HEK293 (cell line): ENCODE data around the gene AP3B2.
A peak's percentile ranks its signal among the peaks of the same experiment; 100 is the strongest.

Source experiments
- CTCF ChIA-PET: fragments of 350-600 bp; formaldehyde crosslinking; extraction: SDS; loops from one replicate; lab custom pipeline; 2021; ENCODE audit warnings: antibody characterized with exemption; lab: Yijun Ruan, JAX
- POLR2A ChIA-PET: fragments of 300-600 bp; formaldehyde crosslinking; extraction: SDS; loops from one replicate; lab custom pipeline; 2020; ENCODE audit warnings: antibody characterized with exemption, inconsistent platforms; lab: Yijun Ruan, JAX
- H3K27ac ChIP-seq: fragments of 200-500 bp; sonication (Bioruptor generic); 2 replicates; pipeline ENCODE4 v1.5.1; 2014; ENCODE audit warnings: low read depth, low read length, control low read depth, inconsistent platforms; ENCODE audit errors: extremely low read depth
- H3K36me3 ChIP-seq, 2 experiments: fragments of 200-500 bp in 1 of 2; sonication (Bioruptor generic) in 1 of 2; 1 replicate in 1 of 2; 2 replicates in 1 of 2; pipeline ENCODE4 v1.5.1; 2014 to 2017; ENCODE audit warnings: inconsistent platforms in 2 of 2, low read length in 2 of 2; ENCODE audit not compliant: control insufficient read depth in 2 of 2, insufficient read depth in 1 of 2
- H3K4me1 ChIP-seq: fragments of 200-500 bp; sonication (Bioruptor generic); 2 replicates; pipeline ENCODE4 v1.5.1; 2014; ENCODE audit warnings: mild to moderate bottlenecking, low read length, inconsistent platforms; ENCODE audit not compliant: control insufficient read depth, insufficient read depth
- H3K4me3 ChIP-seq: 2 replicates; pipeline ENCODE4 v1.5.1; 2011; ENCODE audit warnings: low read depth, mild to moderate bottlenecking, control low read depth, low read length, moderate library complexity
- H3K9me3 ChIP-seq: fragments of 200-500 bp; sonication (Bioruptor generic); 2 replicates; pipeline ENCODE4 v1.5.1; 2014; ENCODE audit warnings: low read depth, low read length, inconsistent platforms; ENCODE audit not compliant: control insufficient read depth, insufficient read depth
- EGR2 ChIP-seq: fragments of 450-650 bp; formaldehyde crosslinking; IDR thresholded peaks from 2 replicates; pipeline ENCODE4 v1.5.1; 2016; ENCODE audit warnings: low read depth, missing biosample characterization, missing genetic modification characterization
- HOXC10 ChIP-seq: sonication (generic); formaldehyde crosslinking; IDR thresholded peaks from 2 replicates; pipeline ENCODE4 v1.8.1; 2023; ENCODE audit warnings: mild to moderate bottlenecking, missing genetic modification reagents
- INSM2 ChIP-seq: fragments of 450-650 bp; formaldehyde crosslinking; IDR thresholded peaks from 2 replicates; pipeline ENCODE4 v1.5.1; 2016; ENCODE audit warnings: missing biosample characterization, missing genetic modification characterization
- KLF9 ChIP-seq: fragments of 450-650 bp; formaldehyde crosslinking; IDR thresholded peaks from 2 replicates; pipeline ENCODE4 v1.5.1; 2016; ENCODE audit warnings: missing biosample characterization, missing genetic modification characterization, low read depth
- PATZ1 ChIP-seq: fragments of 450-650 bp; formaldehyde crosslinking; IDR thresholded peaks from 2 replicates; pipeline ENCODE4 v1.5.1; 2016; ENCODE audit warnings: missing biosample characterization, missing genetic modification characterization
- SP7 ChIP-seq: fragments of 450-650 bp; formaldehyde crosslinking; IDR thresholded peaks from 2 replicates; pipeline ENCODE4 v1.5.1; 2016; ENCODE audit warnings: missing biosample characterization, missing genetic modification characterization
- TCF7L2 ChIP-seq: IDR thresholded peaks from 2 replicates; pipeline ENCODE4 v1.6.1; 2011; ENCODE audit warnings: low read depth, mild to moderate bottlenecking, inconsistent platforms, low read length, moderate library complexity, borderline replicate concordance
- ZBTB26 ChIP-seq: fragments of 450-650 bp; formaldehyde crosslinking; optimal IDR thresholded peaks from 2 replicates; pipeline ENCODE3; 2016; ENCODE audit warnings: missing biosample characterization, mild to moderate bottlenecking, missing genetic modification characterization
- ZBTB48 ChIP-seq: fragments of 450-650 bp; formaldehyde crosslinking; IDR thresholded peaks from 2 replicates; pipeline ENCODE4 v1.5.1; 2016; ENCODE audit warnings: missing biosample characterization, missing genetic modification characterization
- ZBTB7A ChIP-seq: fragments of 450-650 bp; formaldehyde crosslinking; IDR thresholded peaks from 2 replicates; pipeline ENCODE4 v1.5.1; 2016; ENCODE audit warnings: low read depth, missing biosample characterization, missing genetic modification characterization
- ZFHX2 ChIP-seq: fragments of 450-650 bp; formaldehyde crosslinking; conservative IDR thresholded peaks from 2 replicates; pipeline ENCODE4 v1.5.1; 2016; ENCODE audit warnings: missing biosample characterization, missing genetic modification characterization
- ZFP69B ChIP-seq: fragments of 450-650 bp; formaldehyde crosslinking; IDR thresholded peaks from 2 replicates; pipeline ENCODE4 v1.5.1; 2016; ENCODE audit warnings: missing biosample characterization, missing genetic modification characterization
- ZNF132 ChIP-seq: fragments of 450-650 bp; formaldehyde crosslinking; IDR thresholded peaks from 2 replicates; pipeline ENCODE4 v1.5.1; 2017; ENCODE audit warnings: missing biosample characterization, missing genetic modification characterization, borderline replicate concordance
- ZNF146 ChIP-seq: fragments of 450-650 bp; formaldehyde crosslinking; IDR thresholded peaks from 2 replicates; pipeline ENCODE4 v1.5.1; 2016; ENCODE audit warnings: missing biosample characterization, missing genetic modification characterization
- ZNF175 ChIP-seq: fragments of 450-650 bp; formaldehyde crosslinking; IDR thresholded peaks from 2 replicates; pipeline ENCODE4 v1.5.1; 2016; ENCODE audit warnings: missing biosample characterization, missing genetic modification characterization
- ZNF2 ChIP-seq: fragments of 450-650 bp; formaldehyde crosslinking; IDR thresholded peaks from 2 replicates; pipeline ENCODE4 v1.5.1; 2016; ENCODE audit warnings: missing biosample characterization, missing genetic modification characterization
- ZNF274 ChIP-seq, 2 experiments: fragments of 200-500 bp in 1 of 2; fragments of 450-650 bp in 1 of 2; sonication (Bioruptor generic) in 1 of 2; formaldehyde crosslinking in 1 of 2; IDR thresholded peaks; 2 replicates each; pipeline versions ENCODE4 v1.5.1 to v1.6.1; 2014 to 2016; ENCODE audit warnings: borderline replicate concordance in 1 of 2, inconsistent platforms in 1 of 2, low read length in 1 of 2, missing biosample characterization in 1 of 2, missing genetic modification characterization in 1 of 2
- ZNF354C ChIP-seq: fragments of 450-650 bp; formaldehyde crosslinking; IDR thresholded peaks from 2 replicates; pipeline ENCODE4 v1.5.1; 2016; ENCODE audit warnings: missing biosample characterization, missing genetic modification characterization, low read depth, borderline replicate concordance
- ZNF362 ChIP-seq: fragments of 450-650 bp; formaldehyde crosslinking; IDR thresholded peaks from 2 replicates; pipeline ENCODE4 v1.5.1; 2016; ENCODE audit warnings: missing biosample characterization, missing genetic modification characterization
- ZNF624 ChIP-seq: fragments of 450-650 bp; formaldehyde crosslinking; IDR thresholded peaks from 2 replicates; pipeline ENCODE4 v1.5.1; 2017; ENCODE audit warnings: missing biosample characterization, missing genetic modification characterization

Gene AP3B2

GRCh38 chr15:82697735-82698407 is 11.8 kb downstream of the AP3B2 start:
- no peak overlapping the region for H3K27ac ChIP-seq
- ChIA-PET POLR2A (no interaction called here), CTCF (no interaction called here)
- H3K4me3 ChIP-seq = no peak overlapping the region
- no peaks in the 10 kb centered on the region for H3K36me3 ChIP-seq
- H3K4me1 ChIP-seq = no peaks in the 10 kb centered on the region
- no peaks in the 10 kb centered on the region for H3K9me3 ChIP-seq
- peak; percentile 99 for TF ChIP-seq ZFHX2 (tag by site-specific recombination)
- TF ChIP-seq SP7 (tag by site-specific recombination) = no peak
- peak; percentile 100 for TF ChIP-seq EGR2
- TF ChIP-seq, all 188 proteins: peak for 2

GRCh38 chr15:82692171-82692570 is 17.5 kb downstream of the AP3B2 start:
- Histone ChIP-seq H3K4me3 (no peak overlapping the region), H3K4me1 (no peaks in the 10 kb centered on the region), H3K9me3 (no peaks in the 10 kb centered on the region), H3K27ac (no peak overlapping the region), H3K36me3 (no peaks in the 10 kb centered on the region)
- POLR2A ChIA-PET = no interaction called here
- TF ChIP-seq ZFP69B (tag by site-specific recombination) (no peak), PATZ1 (tag by site-specific recombination) (no peak), ZNF2 (tag by site-specific recombination) (no peak), SP7 (tag by site-specific recombination) (no peak), KLF9 (tag by site-specific recombination) (no peak), ZNF362 (tag by site-specific recombination) (no peak), ZNF624 (tag by site-specific recombination) (no peak), ZNF175 (no peak), ZNF146 (tag by site-specific recombination) (no peak), ZBTB48 (tag by site-specific recombination) (no peak), ZBTB7A (tag by site-specific recombination) (no peak)
- CTCF ChIA-PET = no interaction called here

- TF ChIP-seq HOXC10 (no peak), ZBTB26 (tag by site-specific recombination) (no peak), INSM2 (tag by site-specific recombination) (no peak), TCF7L2 (no peak), ZNF354C (tag by site-specific recombination) (no peak), ZNF274 (IDR thresholded peaks at IDR 0.05; ENCODE audit: low read length) (no peak), ZNF274 (tag by site-specific recombination; IDR thresholded peaks at IDR 0.05; ENCODE audit: borderline replicate concordance) (no peak), ZNF132 (tag by site-specific recombination) (no peak)
- Histone ChIP-seq H3K4me1 (no peaks in the 10 kb centered on the region), H3K27ac (no peak overlapping the region), H3K4me3 (no peak overlapping the region), H3K9me3 (no peaks in the 10 kb centered on the region), H3K36me3 (no peaks in the 10 kb centered on the region)
- POLR2A ChIA-PET = interaction anchor here (1.0 kb wide), 1 partner anchor 9 kb away, joined by 3 read pairs; no protein-coding TSS in a partner anchor
- CTCF ChIA-PET = interaction anchor here (0.6 to 0.7 kb wide), 2 partner anchors 158 to 161 kb away, joined by 3 read pairs; no protein-coding TSS in a partner anchor
These were observed 20.5 kb downstream of the AP3B2 start for GRCh38 chr15:82689147-82689546.
